K562 (cell line): Measurements from ENCODE around the gene APBA2. TPM values are rescaled to one million over a fixed set of nuclear protein-coding genes. Genes with fewer than 3 reads are reported as not detected.

Experiments
- ATAC-seq: fragments of 200-7000 bp; cut with Tn5 transposase; 3 replicates; pipeline ENCODE4 v1.9.1; 2020; ENCODE audit warnings: moderate library complexity
- BruUV-seq: library from RNA; stranded (reverse); fragments of 400-500 nt; replicated peaks from 2 replicates; lab custom pipeline; 2021; lab: Mats Ljungman, UMichigan
- CTCF ChIA-PET: fragments of 300-600 bp; formaldehyde crosslinking; extraction: SDS; loops from one replicate; lab custom pipeline; 2021; ENCODE audit warnings: low intra/inter-chr PET ratio; lab: Yijun Ruan, JAX
- POLR2A ChIA-PET: fragments of 300-600, 350-650 bp; sonication (Branson Sonifier 250); formaldehyde crosslinking; extraction: SDS; loops from one replicate; lab custom pipeline; 2021; ENCODE audit warnings: antibody characterized with exemption, inconsistent platforms; lab: Yijun Ruan, JAX
- DNase-seq, 4 experiments: peaks; one replicate each; pipeline versions ENCODE4 v3.0.0 to v3.0.0-alpha.2; 2011 to 2018; ENCODE audit warnings: low spot score in 3 of 4, mixed read lengths in 3 of 4; ENCODE audit errors: extremely low read depth in 1 of 4
- FAIRE-seq: peaks from 2 replicates; lab custom pipeline; 2011; peaks lifted over from hg19 to GRCh38; lab: Jason Lieb, UNC
- H2AFZ ChIP-seq: 2 replicates; pipeline ENCODE4 v1.6.0; 2011; ENCODE audit warnings: low read depth, low read length, control low read depth, inconsistent platforms
- H3K27ac ChIP-seq: fragments of 200-600 bp; 3 replicates; pipeline ENCODE4 v1.8.0; 2011; ENCODE audit warnings: low read depth, mild to moderate bottlenecking, control low read depth, inconsistent platforms, low read length, moderate library complexity, mixed read lengths; ENCODE audit errors: extremely low read depth
- H3K27me3 ChIP-seq, 2 experiments: fragments of 300-600 bp in 1 of 2; 2 replicates in 1 of 2; 3 replicates in 1 of 2; pipeline versions ENCODE4 v1.6.0 to v1.8.0; 2011; ENCODE audit warnings: inconsistent platforms in 2 of 2, low read length in 2 of 2, mild to moderate bottlenecking in 1 of 2, mixed read lengths in 1 of 2, moderate library complexity in 1 of 2; ENCODE audit not compliant: control insufficient read depth in 2 of 2, insufficient read depth in 2 of 2
- H3K36me3 ChIP-seq: fragments of 300-600 bp; 3 replicates; pipeline ENCODE4 v1.8.0; 2011; ENCODE audit warnings: mild to moderate bottlenecking, low read length, inconsistent platforms; ENCODE audit not compliant: control insufficient read depth, insufficient read depth
- H3K4me1 ChIP-seq, 2 experiments: fragments of 200-600 bp in 1 of 2; replicated peaks in 1 of 2; 2 replicates in 1 of 2; 3 replicates in 1 of 2; pipeline versions ENCODE4 v1.5.1 to v1.8.0; 2011; ENCODE audit warnings: inconsistent platforms in 2 of 2, low read length in 2 of 2, mild to moderate bottlenecking in 1 of 2, mixed read lengths in 1 of 2, moderate library complexity in 1 of 2; ENCODE audit not compliant: control insufficient read depth in 2 of 2, insufficient read depth in 2 of 2
- H3K4me2 ChIP-seq: 2 replicates; pipeline ENCODE4 v1.6.1; 2011; ENCODE audit warnings: low read length, control low read depth, inconsistent platforms, mixed read lengths; ENCODE audit not compliant: insufficient read depth
- H3K4me3 ChIP-seq: fragments of 200-600 bp; sonication (generic), shearing (Covaris generic); 2 replicates; pipeline ENCODE4 v1.5.1; 2016; ENCODE audit warnings: control low read depth, inconsistent platforms
- H3K79me2 ChIP-seq: fragments of 200-600 bp; 3 replicates; pipeline ENCODE4 v1.8.0; 2011; ENCODE audit warnings: low read length, inconsistent platforms; ENCODE audit not compliant: control insufficient read depth, insufficient read depth
- H3K9ac ChIP-seq, 2 experiments: 2 replicates each; pipeline versions ENCODE4 v1.6.0 to v1.6.1; 2011; ENCODE audit warnings: low read depth in 2 of 2, low read length in 2 of 2, control low read depth in 1 of 2, inconsistent platforms in 1 of 2, mild to moderate bottlenecking in 1 of 2, mixed read lengths in 1 of 2; ENCODE audit not compliant: insufficient read depth in 1 of 2
- H3K9me1 ChIP-seq: one replicate; pipeline ENCODE4 v1.6.0; 2011; ENCODE audit warnings: inconsistent platforms, mild to moderate bottlenecking, low read length, moderate library complexity; ENCODE audit not compliant: control insufficient read depth, insufficient read depth
- H3K9me3 ChIP-seq: replicated peaks from 2 replicates; pipeline ENCODE4 v1.5.1; 2011; ENCODE audit warnings: low read depth, low read length, inconsistent platforms; ENCODE audit not compliant: control insufficient read depth, insufficient read depth
- H4K20me1 ChIP-seq: replicated peaks from 2 replicates; pipeline ENCODE4 v1.6.1; 2011; ENCODE audit warnings: low read length, inconsistent platforms, mixed read lengths; ENCODE audit not compliant: control insufficient read depth, insufficient read depth
- CHD7 ChIP-seq: fragments of 200-600 bp; sonication (generic); IDR thresholded peaks from one replicate; pipeline ENCODE4 v1.6.1; 2012; ENCODE audit warnings: mild to moderate bottlenecking, low read depth, low read length, inconsistent platforms
- ELK3 ChIP-seq: fragments of 450-650 bp; formaldehyde crosslinking; IDR thresholded peaks from 2 replicates; pipeline ENCODE4 v1.4.0; 2020; ENCODE audit warnings: mild to moderate bottlenecking
- MEF2D ChIP-seq: conservative IDR thresholded peaks from 2 replicates; pipeline ENCODE4 v1.6.1; 2016; ENCODE audit warnings: low read depth, missing genetic modification characterization, missing compliant biosample characterization
- SMC3 ChIP-seq: conservative IDR thresholded peaks from 2 replicates; pipeline ENCODE4 v1.6.1; 2011; ENCODE audit warnings: low read depth, low read length, improper control_type of control experiment; ENCODE audit not compliant: insufficient read depth
- ZBTB9 ChIP-seq: fragments of 450-650 bp; formaldehyde crosslinking; IDR thresholded peaks from 2 replicates; pipeline ENCODE4 v1.4.0; 2020; ENCODE audit warnings: mild to moderate bottlenecking, moderate library complexity
- ZNF584 ChIP-seq: fragments of 200-800 bp; sonication (Bioruptor generic); IDR thresholded peaks from 2 replicates; pipeline ENCODE4 v1.6.1; 2016; ENCODE audit warnings: low read depth, mild to moderate bottlenecking, missing genetic modification characterization, missing compliant biosample characterization
- WGBS: fragments of 100-300 bp; shearing (Covaris generic); methylation state at CpG from one replicate; pipeline ENCODE4 v1.1.6; 2016; ENCODE audit warnings: low coverage, mixed read lengths; ENCODE audit not compliant: insufficient coverage; ENCODE audit errors: missing lambda C conversion rate; 5-methylcytosine and 5-hydroxymethylcytosine counted together
- in situ Hi-C: fragments of 300-500 bp; cut with MboI; formaldehyde crosslinking; loops from 4 replicates; pipeline ENCODE4 v1.15.0; 2018; ENCODE audit warnings: inconsistent platforms, mixed read lengths
- intact Hi-C: fragments of 100-400 bp; cut with micrococcal nuclease; formaldehyde crosslinking; loops from 2 replicates; pipeline ENCODE4 v1.14.2; 2022
- polyA plus RNA-seq, 8 experiments: library from polyadenylated mRNA; depleted of rRNA in 4 of 8; stranded (reverse) in 5 of 8; unstranded in 3 of 8; fragments of >200 nt; fragmentation: Nextera tagmentation in 2 of 8; fragmentation: Illumina TruSeq in 1 of 8; extraction: Ambion mirVana in 2 of 8; extraction: Trizol in 1 of 8; gene quantifications; 2 replicates each; pipeline versions ENCODE4 v1.2.1 to v1.2.3, GENCODE V29; 2011 to 2014; ENCODE audit warnings: inconsistent platforms in 1 of 8, missing spikeins in 1 of 8
- total RNA-seq, 7 experiments: library from RNA; depleted of rRNA in 6 of 7; stranded (reverse); fragments of >200 nt in 6 of 7; fragmentation: Illumina TruSeq in 2 of 7; extraction: Trizol in 2 of 7; gene quantifications; 2 replicates each; pipeline versions ENCODE4 v1.2.1 to v1.2.3, GENCODE V29; 2011 to 2021; ENCODE audit warnings: low replicate concordance in 1 of 7

The APBA2 gene
- total and polyA plus RNA-seq, 9 of the 15 experiments (the other 6 are each of a cell fraction or from before 2014, with no cell fraction given), result 0.24 to 40.9 (median 25.2) TPM

GRCh38 chr15:28927043-28927442 lies 41.3 kb downstream of the APBA2 start (continued):
- TF ChIP-seq SMC3, result no peak
- no peak for TF ChIP-seq ZBTB9
- no peak for TF ChIP-seq ELK3 (CRISPR knock-in tag)
- no peak for TF ChIP-seq ZNF584 (CRISPR knock-in tag)

- DNase-seq, result no peak
- CTCF ChIA-PET, result no interaction called here
- TF ChIP-seq CHD7 (no peak), MEF2D (tag) (no peak)
Observed at GRCh38 chr15:28929200-28929599, 43.4 kb downstream of the APBA2 start.

More at GRCh38 chr15:28929200-28929599, 43.4 kb downstream of the APBA2 start:
- intact Hi-C loops (loop anchor here (5.0 kb wide), 1 partner anchor 43 kb away; no protein-coding TSS in a partner anchor), in situ Hi-C loops (no loop called here)
- ATAC-seq, result no peak
- Histone ChIP-seq H3K36me3 (no peaks in the 10 kb centered on the region), H3K9ac (no peak overlapping the region), H2AFZ (no peak overlapping the region), H3K27me3 (no peaks in the 10 kb centered on the region), H3K9me1 (no peaks in the 10 kb centered on the region), H3K9me3 (0 out of 2 replicates have a peak, but pooled peaks cover 5% of the 10 kb centered on the region), H3K4me2 (no peak overlapping the region), H3K79me2 (peaks cover 30% of the 10 kb centered on the region), H3K4me3 (no peak overlapping the region), H3K27ac (no peak overlapping the region), H3K4me1 (peaks cover 15 to 27% of the 10 kb centered on the region in 2 experiments), H4K20me1 (no peaks in the 10 kb centered on the region)
- no TSS peak for BruUV-seq
- WGBS, result 89% methylated on average over 9 of the region's 10 CpGs
- POLR2A ChIA-PET, result no interaction called here
- no peak for FAIRE-seq
